HG02970 (cell line): ENCODE data around the gene ADCY7.

ENCODE experiments used
- ATAC-seq: cut with Tn5 transposase; IDR thresholded peaks from one replicate; pipeline ENCODE4 v1.9.1; 2021; ENCODE audit warnings: mild to moderate bottlenecking, moderate library complexity, moderate number of reproducible peaks; ENCODE audit not compliant: unreplicated experiment, low FRiP score

The ADCY7 gene

DNA sequence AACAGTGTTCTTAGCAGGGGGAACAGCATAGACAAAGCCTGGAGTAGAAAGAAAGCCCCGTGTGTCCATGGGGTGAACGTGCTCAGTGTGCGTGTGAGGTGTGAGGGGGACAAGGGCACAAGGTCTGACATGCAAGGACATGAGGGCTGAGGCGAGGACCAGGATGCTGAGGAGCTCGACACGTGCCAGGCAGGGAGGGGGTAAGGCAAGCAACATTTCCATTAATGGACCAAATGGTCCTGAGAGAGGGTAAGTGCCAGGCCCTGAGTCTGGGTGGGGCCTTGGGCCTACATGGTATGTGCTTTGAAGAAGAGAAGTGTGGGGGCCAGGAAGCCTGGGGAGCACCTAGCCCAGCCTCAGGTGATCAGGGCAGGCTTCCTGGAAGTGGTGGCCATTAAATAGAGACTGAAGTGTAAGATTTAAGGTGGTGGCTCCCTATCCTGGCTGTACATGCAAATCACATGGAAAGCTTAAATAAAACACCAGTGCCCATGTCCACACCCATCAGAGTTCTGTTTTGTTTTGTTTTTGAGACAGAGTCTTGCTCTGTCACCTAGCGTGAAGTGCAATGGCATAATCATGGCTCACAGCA is 29.3 kb downstream of the ADCY7 start:
- no peak for ATAC-seq

DNA sequence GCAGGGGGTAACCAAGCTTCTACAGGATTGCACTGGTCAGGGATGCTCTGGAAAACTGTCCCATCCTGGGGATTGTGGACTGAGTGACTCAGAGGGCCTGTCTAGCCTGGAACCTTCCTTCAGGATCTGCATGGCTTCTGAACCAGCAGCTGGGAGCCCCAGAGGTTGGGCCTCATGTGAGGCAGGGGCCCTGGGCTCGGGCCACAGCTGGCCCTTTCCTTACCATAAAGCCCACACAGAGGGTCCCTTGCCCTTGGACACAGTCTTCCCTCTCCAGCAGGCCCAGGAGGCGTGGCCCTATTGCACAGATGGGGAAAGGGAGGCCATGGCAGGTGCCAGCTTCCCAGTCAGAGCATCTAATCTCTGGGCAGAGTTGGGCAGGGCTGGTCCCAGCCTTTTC is 30.5 kb downstream of the ADCY7 start:
- ATAC-seq: no peak

DNA sequence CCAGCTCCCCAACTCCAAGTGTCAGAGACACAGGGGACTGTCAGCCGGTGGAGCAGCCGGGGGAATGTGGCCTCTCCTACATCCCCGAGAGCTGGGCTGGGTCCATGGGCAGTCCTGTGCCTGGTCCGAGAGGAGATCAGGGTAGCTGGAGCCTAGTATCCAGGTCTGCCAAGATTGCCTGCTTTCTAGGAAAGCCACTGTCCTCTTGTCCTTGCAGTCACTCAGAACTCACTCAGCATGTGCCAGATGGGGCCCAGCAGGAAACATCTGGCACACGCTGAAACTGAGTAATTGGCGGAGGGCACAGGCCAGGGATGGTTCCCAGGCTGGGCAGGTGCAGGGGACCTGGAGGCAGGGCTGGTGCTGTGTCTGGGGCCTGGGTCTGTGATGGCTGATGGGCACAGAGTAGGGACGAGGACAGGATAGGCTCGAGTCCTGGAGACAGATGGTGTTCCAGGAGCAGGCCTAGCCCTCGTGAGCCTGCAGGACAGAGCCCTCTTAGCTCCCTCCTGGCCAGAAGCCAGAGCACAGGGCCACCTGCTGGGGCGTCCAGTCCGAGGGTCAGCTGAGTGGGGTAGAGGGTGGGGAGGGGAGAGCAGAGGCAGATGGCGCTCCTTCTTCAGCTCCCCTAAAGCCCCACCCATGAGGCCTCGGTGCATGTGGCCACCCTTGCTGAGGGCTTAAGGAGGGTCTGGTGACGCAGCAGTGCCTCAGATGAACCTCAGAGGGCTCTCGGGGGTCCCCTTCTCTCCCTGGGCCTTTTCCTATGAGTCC is 31.1 kb downstream of the ADCY7 start:
- ATAC-seq: no peak

DNA sequence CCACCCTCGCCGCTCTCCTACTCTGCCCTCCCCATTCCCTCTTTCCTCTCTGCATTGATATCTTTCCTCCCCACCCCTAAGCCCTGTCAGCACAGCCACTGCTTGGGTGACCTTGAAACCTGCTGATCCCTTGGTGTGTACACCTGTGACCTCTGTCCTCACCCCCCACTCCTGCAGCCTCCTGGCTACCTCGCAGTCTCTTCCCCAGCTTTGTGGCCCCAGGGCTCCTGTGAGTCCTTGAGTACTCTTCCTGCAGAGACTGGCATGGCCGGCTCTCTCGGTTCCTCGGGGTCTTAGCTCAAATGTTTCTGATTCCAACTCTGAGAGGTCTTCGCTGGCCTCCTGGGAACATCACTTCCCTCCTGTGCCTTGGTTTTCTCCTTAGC is 31.7 kb downstream of the ADCY7 start:
- no peak for ATAC-seq

DNA sequence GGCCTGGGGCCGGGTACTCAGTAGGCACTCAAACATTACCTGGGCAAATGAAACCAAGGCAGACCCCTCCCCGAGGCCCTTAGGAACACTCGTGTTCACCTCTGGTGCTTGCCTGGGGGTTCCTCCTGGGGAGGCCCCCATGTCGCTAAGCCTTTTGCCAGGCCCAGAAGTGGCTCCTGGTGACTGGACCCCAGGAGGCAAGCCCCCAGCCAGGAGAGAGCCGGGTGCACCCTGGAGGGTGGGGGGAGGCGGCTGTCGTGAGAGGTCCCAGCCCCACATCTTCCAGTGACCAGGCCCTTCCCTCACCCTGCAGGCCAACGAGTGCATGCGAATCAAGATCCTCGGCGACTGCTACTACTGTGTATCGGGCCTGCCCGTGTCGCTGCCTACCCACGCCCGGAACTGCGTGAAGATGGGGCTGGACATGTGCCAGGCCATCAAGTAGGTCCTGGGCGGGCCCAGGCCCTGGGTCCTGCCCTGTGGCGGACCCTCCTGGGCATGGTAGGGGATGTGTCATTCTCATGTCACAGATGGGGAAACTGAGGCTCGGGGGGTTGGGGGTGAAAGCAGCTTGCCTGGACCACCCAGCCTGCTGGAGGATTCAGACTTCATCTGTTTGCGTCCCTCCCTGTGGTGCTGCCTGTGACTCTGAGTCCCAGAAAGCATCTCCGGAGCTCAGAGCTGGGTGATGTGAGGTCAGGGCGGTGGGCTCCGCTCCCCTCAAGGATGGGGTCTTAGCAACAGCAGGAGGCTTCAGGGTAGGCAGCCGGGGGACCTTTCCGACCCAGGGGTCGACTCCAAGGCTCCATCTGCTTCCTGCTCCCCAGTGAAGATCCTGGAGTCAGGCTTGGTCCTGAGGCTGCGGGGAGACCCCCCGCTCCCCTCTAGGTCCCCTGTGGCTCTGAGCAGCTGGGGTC is 32.5 kb downstream of the ADCY7 start:
- no peak for ATAC-seq

DNA sequence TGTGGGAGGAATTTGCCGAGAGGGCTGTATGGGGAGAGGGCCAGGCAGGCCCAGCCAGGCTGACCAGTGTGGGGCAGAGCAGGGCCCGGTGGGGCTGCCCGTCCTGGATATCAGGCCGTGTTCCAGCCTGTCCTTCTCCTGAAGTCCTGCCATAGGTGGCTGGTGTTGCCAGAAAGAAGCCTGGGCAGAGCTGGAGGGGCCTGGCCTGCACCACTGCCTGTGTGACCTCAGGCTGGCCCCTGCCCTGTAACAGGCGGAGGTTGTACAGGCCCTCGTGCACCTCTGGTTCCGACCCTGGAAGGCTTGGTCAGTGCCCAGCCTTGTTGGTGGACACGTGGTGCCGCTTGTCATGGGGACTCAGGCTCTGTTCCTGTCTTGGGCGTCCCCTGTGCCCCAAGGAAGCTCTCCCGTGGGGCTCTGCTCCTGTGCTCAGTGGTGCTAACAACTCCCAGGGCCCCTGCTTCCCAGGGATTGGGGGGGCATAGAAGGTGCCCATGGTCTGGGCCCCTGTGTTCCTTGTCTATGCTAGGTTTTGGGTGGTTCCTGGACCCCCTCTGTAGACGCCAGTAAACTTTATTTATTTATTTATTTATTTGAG is 33.3 kb downstream of the ADCY7 start:
- no peak for ATAC-seq

DNA sequence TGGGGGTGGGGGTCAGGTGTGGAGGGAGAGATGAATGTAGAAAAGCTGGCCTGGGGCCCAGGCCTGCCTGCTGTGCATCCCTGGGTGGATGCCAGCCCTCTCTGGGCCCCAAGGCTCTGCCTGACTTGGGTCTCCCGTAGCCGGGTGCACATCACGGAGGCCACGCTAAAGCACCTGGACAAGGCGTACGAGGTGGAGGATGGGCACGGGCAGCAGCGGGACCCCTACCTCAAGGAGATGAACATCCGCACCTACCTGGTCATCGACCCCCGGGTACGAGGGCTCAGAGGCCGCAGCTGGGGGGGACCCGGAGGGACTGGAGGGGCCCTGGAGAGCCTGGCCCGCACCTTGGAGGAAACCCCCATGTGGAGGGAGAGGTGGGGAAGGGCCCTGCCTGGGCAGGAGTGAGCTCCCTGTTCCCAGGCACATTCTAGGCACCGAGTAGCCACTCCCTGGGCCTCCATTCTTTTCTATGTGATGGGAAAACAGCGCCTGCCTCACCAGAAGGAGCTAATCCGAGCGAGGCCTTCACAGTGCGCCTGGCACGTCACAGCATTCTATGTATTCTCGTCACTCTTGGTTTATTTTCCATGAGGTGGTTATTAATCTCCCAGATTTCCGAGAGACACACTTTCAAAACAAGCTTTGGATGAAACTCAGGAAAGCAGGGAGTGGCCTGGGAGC is 34.7 kb downstream of the ADCY7 start:
- no peak for ATAC-seq

DNA sequence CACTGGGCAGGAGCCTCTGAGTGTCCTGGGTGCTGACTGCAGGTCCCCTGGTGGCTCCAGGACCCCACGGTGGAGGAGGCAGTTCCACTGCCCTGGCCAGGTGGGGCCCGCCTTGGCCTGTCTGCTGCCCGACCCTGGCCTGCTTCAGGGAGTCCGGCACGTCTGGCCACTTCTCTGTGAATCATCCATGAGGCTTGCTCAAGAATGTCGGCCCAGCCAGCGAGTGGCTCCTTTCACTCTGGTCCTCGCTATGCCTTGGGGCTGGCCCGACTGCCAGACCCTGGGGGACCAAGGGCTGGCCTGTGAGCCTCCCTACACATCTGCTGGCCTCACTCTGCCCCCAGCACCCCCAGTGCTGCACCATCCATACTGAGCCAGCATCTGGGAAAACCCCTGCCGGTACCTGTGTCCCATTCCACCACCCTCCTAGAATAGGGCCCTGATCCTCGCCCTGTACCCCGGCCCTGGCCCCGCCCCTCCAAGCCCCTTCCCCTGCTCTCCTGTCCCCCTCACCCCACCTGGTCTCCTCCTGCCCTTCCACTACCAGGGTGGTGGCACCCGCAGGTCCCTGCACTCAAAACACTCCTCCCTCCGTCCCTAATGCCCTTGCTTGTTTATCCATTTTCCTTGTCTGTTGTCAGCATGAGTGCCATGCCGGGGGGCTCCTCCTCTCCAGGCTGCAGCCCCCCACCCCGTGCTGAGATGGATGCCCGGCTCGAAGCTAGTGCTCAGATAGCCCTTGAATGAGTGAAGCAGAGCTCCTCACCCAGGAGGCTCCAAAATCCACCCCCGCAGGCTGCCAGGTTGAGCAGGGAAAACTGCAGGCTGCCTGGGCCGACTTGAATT is 35.5 kb downstream of the ADCY7 start:
- no peak for ATAC-seq

DNA sequence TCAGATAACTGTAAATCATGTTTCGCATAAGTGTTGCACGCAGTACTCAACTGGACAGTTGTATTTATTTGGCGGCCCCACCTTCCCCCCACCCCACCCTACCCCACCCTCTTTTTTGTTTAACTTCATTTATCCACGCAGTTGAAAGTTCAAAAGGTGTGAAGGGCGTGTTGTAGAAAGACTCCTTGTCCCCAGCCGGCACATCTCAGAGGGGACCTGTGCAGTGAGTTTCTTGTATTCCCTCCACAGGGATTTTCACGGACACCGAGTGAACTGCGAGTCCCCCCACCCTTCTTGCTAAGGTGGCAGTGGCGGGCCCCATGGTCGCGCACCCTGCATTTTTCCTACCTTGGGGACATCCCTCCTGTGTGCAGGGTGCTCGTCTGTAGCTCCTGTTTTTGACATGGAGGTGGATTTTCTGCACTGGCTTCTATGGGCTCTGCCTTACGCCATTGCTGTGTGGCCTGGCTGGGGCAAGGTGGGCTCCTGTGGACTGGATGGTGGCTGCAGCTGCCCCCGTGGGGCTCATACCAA is 36.2 kb downstream of the ADCY7 start:
- ATAC-seq: no peak

DNA sequence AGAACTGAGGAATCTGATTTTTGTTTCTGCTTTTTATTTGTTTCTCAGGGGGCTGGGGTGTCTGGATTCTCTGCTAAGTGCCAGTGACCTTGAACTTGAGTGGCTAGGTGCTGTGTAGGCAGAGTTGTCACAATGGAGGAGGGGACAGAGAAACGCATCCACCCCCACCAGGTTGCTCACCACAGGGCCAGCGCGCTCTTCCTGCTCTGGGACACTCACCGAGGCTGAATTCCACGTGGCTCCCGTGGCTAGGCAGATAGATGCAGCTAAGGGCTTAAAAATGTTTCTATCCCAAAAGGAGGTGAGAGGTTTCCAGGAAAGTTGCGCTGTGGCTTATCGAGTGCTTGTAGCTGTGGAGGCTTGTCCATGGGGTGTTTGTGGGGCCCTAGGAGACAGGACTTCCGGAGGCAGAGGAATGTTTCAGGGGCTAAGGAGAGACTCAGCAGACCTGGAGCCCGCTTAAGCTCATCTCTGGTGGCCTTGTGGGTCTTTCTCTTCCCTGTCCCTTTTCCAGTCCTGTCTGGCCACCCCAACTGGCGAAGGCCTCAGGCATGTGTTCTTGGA is 36.8 kb downstream of the ADCY7 start:
- no peak for ATAC-seq

DNA sequence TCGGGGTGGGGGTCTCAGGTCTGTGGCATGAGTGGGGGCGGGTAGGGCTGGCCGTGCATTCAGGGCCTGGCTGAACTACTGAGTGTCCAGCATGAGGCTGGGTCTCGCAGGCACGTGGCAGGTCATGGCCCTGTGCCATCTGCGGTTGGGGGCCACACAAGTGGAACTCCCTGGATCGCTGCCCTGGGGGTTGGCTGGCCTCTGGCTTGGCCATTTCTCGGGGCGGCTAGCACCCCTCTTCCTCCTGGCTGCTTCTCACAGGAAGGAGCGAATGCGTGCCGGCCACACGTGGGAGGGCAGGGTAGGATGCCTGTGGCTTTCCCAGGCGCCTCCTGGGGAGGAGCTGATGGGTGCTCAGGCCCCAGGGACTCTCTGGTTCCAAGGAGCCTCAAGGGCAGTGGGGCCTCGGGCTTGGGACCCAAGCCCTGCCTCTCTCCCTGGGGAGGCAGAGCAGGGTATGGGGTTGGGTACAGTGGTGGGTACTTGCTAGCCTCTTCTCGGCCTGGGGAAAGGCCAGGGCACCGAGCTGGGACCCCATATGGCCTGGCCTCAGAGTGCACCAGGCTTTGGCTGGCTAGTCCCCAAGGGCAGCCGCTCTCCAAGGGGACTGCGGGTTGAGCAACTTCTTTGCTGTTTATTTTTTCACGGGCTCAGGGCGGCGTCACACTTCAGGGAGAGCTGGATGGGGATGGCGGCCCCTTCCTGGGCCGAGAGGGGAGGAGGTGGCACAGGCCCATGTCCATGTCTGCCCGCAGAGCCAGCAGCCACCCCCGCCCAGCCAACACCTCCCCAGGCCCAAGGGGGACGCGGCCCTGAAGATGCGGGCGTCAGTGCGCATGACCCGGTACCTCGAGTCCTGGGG is 37.5 kb downstream of the ADCY7 start:
- no peak for ATAC-seq

DNA sequence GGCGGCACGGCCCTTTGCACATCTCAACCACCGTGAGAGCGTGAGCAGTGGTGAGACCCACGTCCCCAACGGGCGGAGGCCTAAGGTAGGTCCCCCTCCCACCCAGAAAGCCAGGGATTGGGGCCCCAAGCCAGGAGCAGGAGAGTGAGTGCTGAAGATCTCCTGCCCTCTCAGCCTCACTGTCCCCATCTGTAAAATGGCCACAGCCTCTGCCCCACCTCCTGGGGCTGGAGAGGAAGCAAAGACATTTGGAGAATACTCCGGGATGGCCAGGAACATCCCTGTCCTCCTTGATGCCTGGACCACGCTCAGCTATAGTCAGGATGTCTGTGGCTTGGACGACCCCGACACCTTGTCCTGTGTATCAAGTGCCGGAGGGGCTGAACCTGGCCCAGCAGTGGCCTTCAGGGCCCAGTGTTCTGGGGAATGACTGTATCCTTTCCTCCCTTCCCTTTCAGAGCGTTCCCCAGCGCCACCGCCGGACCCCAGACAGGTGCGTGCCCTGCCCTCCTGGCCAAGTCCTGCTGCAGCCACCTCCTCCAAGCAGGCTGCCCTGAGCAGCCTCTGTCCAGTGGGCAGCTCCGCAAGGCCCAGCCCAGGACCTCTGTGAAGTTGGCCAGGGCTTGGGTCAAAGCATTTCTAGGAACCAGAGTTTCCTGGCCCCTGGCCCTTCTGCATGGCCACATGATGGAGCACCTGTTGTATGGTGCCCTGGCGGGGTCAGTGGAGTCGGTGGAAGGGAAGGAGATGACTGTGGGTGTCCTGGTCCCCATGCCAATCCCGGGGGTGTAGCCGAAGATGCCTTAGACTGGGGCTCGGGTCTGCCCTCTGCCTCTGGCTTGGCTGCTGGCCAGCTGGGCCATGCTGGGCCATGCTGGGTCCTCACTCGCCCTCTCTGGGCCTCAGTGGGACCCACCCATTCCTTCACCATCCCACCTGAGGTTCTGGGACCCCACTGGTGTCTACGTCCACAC is 38.4 kb downstream of the ADCY7 start:
- ATAC-seq: no peak

DNA sequence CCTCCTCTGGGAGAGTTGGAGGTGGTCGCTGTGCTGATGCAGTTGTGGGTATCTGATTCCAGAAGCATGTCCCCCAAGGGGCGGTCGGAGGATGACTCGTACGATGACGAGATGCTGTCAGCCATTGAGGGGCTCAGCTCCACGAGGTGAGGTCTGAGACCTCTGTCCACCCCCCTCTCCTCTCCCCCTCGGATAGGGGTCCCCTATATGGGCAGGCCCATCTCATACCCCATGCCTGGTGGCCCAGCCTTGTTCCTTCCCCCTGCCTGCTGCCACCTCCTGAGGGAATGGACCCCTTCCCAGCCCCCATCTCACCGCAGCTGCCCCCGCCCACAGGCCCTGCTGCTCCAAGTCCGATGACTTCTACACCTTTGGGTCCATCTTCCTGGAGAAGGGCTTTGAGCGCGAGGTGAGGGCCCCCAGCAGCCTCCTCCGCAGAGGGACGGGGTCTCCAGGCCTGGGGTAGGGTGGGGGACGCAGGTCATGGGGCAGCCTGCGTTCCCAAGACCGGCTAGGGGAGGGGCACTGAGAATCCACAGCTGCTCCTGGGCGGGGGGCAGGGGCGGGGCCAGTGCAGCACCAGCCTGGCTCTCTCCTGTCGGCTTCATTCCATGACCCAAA is 39.2 kb downstream of the ADCY7 start:
- no peak for ATAC-seq

DNA sequence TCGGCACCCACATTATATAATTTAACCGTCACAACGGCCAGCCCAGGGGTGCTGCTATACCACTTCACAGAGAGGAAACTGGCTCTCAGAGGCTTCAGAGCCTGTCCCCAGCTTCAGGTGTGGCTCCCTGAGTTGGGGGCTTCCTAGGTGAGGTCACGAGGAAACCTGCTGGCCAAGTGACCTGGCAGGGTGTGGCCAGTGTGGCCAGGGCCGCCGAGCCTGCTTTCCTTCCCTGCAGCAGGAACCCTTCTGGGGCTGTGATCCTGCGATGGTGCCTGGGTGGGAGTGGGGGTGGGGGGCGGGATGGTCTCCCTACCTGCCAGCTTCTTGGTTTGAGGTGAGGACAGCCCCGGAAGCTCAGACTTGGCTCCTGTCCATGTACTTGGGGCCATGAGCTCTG is 39.9 kb downstream of the ADCY7 start:
- ATAC-seq: no peak

DNA sequence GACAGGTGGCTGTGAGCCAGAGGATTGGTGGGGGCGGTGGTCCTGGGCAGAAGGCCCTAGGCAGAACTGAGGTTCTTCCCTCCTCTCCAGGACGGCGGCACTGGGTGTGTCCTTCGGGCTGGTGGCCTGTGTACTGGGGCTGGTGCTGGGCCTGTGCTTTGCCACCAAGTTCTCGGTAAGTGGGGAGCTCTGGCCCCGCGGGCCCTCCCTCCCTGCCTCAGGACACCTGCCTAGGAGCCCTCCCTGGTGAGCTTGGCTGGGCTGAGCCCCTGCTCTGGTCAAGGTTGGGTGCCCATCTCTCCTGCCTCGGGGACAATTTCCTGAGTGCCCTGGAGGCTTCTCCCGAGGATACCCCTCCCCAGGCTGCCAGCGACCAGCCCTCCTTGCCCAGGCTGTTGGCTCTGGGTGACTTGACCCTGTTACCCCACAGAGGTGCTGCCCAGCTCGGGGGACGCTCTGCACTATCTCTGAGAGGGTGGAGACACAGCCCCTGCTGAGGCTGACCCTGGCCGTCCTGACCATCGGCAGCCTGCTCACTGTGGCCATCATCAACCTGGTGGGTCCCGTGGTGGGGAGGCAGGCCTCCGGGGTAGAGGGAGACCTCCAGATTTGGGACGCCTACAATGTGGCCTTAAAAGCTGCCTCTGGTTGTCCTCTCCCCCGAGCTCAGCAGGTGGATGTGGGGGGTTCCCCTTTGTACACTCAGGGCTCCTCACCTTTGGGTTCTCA is 42.0 kb downstream of the ADCY7 start:
- no peak for ATAC-seq

DNA sequence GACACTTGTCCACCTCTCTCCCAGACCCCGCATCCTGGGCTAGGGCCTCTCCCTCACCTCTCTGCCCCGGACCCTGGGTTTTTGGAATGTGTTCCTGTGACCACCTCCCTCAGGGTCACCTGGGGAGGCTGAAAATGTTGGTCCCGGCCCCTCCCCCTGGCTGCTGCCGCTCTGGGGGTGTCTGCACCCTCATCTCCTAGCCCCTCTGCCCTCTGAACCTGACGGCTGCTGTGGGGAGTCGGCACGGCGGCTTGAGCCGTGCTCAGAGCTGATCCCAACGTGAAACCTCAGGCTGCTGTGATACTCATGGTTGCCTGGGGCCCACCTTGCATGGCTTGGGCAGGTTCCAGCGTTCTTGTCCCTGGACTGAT is 42.8 kb downstream of the ADCY7 start:
- no peak for ATAC-seq
